Kidney (tissue), 14 donors: ENCODE data around the gene SCN5A. TPM values are rescaled to one million over a fixed set of nuclear protein-coding genes. Genes with fewer than 3 reads are reported as not detected.

Experiments
- DNase-seq, 5 donors: peaks; one replicate each; pipeline ENCODE4 v3.0.0-alpha.2; 2013 to 2020
- FAIRE-seq: peaks from 2 replicates; lab custom pipeline; 2012; peaks lifted over from hg19 to GRCh38; lab: Jason Lieb, UNC
- H3K27ac ChIP-seq, 2 donors: one replicate each; pipeline ENCODE4 v1.7.0; 2013; ENCODE audit warnings: low read depth in 2 of 2, low read length in 2 of 2, inconsistent platforms in 1 of 2
- H3K27me3 ChIP-seq: one replicate; pipeline ENCODE4 v1.7.1; 2013; ENCODE audit warnings: low read length, inconsistent platforms; ENCODE audit not compliant: control insufficient read depth, insufficient read depth
- H3K36me3 ChIP-seq, 3 donors: one replicate each; pipeline versions ENCODE4 v1.7.0 to v1.7.1; 2013; ENCODE audit warnings: low read length in 3 of 3, control low read depth in 1 of 3, inconsistent platforms in 1 of 3; ENCODE audit not compliant: insufficient read depth in 3 of 3, control insufficient read depth in 2 of 3
- H3K4me1 ChIP-seq, 3 donors: one replicate each; pipeline versions ENCODE4 v1.7.0 to v1.7.1; 2013; ENCODE audit warnings: low read length in 3 of 3, inconsistent platforms in 1 of 3, low read depth in 1 of 3; ENCODE audit not compliant: control insufficient read depth in 2 of 3, insufficient read depth in 2 of 3
- H3K4me3 ChIP-seq, 3 donors: one replicate each; pipeline versions ENCODE4 v1.7.0 to v1.8.1; 2013; ENCODE audit warnings: low read length in 3 of 3, control low read depth in 1 of 3, inconsistent platforms in 1 of 3
- H3K9ac ChIP-seq, 3 donors: one replicate each; pipeline versions ENCODE4 v1.7.0 to v1.7.1; 2013; ENCODE audit warnings: low read length in 3 of 3, control low read depth in 1 of 3, inconsistent platforms in 1 of 3
- H3K9me3 ChIP-seq, 3 donors: one replicate each; pipeline versions ENCODE4 v1.7.0 to v1.7.1; 2013; ENCODE audit warnings: low read length in 3 of 3, control low read depth in 1 of 3, inconsistent platforms in 1 of 3; ENCODE audit not compliant: control insufficient read depth in 2 of 3, insufficient read depth in 1 of 3
- CTCF ChIP-seq: IDR thresholded peaks from 3 replicates; pipeline ENCODE4 v1.5.1; 2012; ENCODE audit warnings: mild to moderate bottlenecking, moderate library complexity, borderline replicate concordance; ENCODE audit not compliant: insufficient read depth; ENCODE audit errors: extremely low read depth
- intact Hi-C: fragments of 100-400 bp; cut with DNase I; formaldehyde crosslinking; loops from one replicate; pipeline ENCODE4 v1.11.1; 2022
- polyA plus RNA-seq: library from polyadenylated mRNA; stranded (reverse); fragments of 350-450 nt; fragmentation: Illumina TruSeq; extraction: RNeasy Lipid Tissue Mini Kit (QIAGEN cat#74804); gene quantifications from one replicate; pipeline ENCODE4 v1.2.3, GENCODE V29; 2014; ENCODE audit warnings: low read depth, low replicate concordance; ENCODE audit not compliant: insufficient read depth
- total RNA-seq: library from RNA; stranded (reverse); fragmentation: NEBNext Ultra II Directional; extraction: Animal tissue kit (Norgen Biotek cat#: 25700); gene quantifications from one replicate; pipeline ENCODE4 v1.2.1, GENCODE V29; 2021
- donor health status: control.
- donor health status: control.
- donor health status: control.
- donor health status: control.
- donor health status: control.
- donor health status: DM: yes; HTN: yes; CAD: no.
- donor health status: Normal renal cell carcinoma (clear cell type).

SCN5A gene
- total and polyA plus RNA-seq, 2 donors from 2014 or later, result 0.06 to 0.72 TPM

- Histone ChIP-seq H3K4me1 (no peaks in the 10 kb centered on the region), H3K4me3 (no peak overlapping the region), H3K36me3 (no peaks in the 10 kb centered on the region), H3K27ac (no peak overlapping the region), H3K9me3 (no peaks in the 10 kb centered on the region), H3K9ac (no peak overlapping the region), H3K27me3 (no peaks in the 10 kb centered on the region)
- FAIRE-seq (no peak), DNase-seq (no peak)
- no peak for TF ChIP-seq CTCF
- intact Hi-C loops, result no loop called here
Observed at GRCh38 chr3:38576131-38576525, 73.4 kb downstream of the SCN5A start.

- H3K4me1 ChIP-seq, result no peaks in the 10 kb centered on the region
- no peak for FAIRE-seq
- no peak overlapping the region for H3K9ac ChIP-seq
- H3K4me3 ChIP-seq, result no peak overlapping the region
- H3K27ac ChIP-seq, result no peak overlapping the region
- no peaks in the 10 kb centered on the region for H3K36me3 ChIP-seq
- DNase-seq, result peak in 1 of 5 donors; percentile 53
- no peaks in the 10 kb centered on the region for H3K27me3 ChIP-seq
- no peak for TF ChIP-seq CTCF
- intact Hi-C loops, result no loop called here
- no peaks in the 10 kb centered on the region for H3K9me3 ChIP-seq
Observed at GRCh38 chr3:38575279-38575843, 74.1 kb downstream of the SCN5A start.

- TF ChIP-seq CTCF, result no peak
- no peak overlapping the region for H3K9ac ChIP-seq
- H3K9me3 ChIP-seq, result no peaks in the 10 kb centered on the region
- H3K4me3 ChIP-seq, result no peak overlapping the region
- DNase-seq, result peak in 4 of 5 donors; percentile 6 to 28 (median 13)
- no peaks in the 10 kb centered on the region for H3K4me1 ChIP-seq
- FAIRE-seq, result no peak
- no peaks in the 10 kb centered on the region for H3K27me3 ChIP-seq
- no peaks in the 10 kb centered on the region for H3K36me3 ChIP-seq
- no peak overlapping the region for H3K27ac ChIP-seq
- intact Hi-C loops, result no loop called here
Observed at GRCh38 chr3:38574411-38575278, 74.8 kb downstream of the SCN5A start.
